Tibial nerve (tissue), 4 donors: ENCODE data around the gene PARD3B. TPM values are rescaled to one million over a fixed set of nuclear protein-coding genes. Genes with fewer than 3 reads are reported as not detected.

Experiments used
- DNase-seq, 2 donors: peaks; one replicate each; pipeline ENCODE4 v3.0.0-alpha.2; 2019; ENCODE audit warnings: low spot score in 2 of 2
- H3K27ac ChIP-seq, 4 donors: fragments of 200-600 bp; sonication (generic) in 3 of 4; one replicate each; pipeline ENCODE4 v1.5.1; 2017 to 2019; ENCODE audit warnings: mild to moderate bottlenecking in 1 of 4
- H3K27me3 ChIP-seq, 2 donors: fragments of 200-600 bp; sonication (generic) in 1 of 2; one replicate each; pipeline versions ENCODE4 v1.5.1 to v1.6.0; 2017 to 2019
- H3K36me3 ChIP-seq, 3 donors: fragments of 200-600 bp; sonication (generic); one replicate each; pipeline ENCODE4 v1.5.1; 2018 to 2019
- H3K4me1 ChIP-seq, 4 donors: fragments of 200-600 bp; sonication (generic) in 3 of 4; one replicate each; pipeline ENCODE4 v1.5.1; 2017 to 2019
- H3K4me3 ChIP-seq, 4 donors: fragments of 200-600 bp; sonication (generic) in 3 of 4; one replicate each; pipeline ENCODE4 v1.5.1; 2017 to 2019; ENCODE audit warnings: mild to moderate bottlenecking in 1 of 4, moderate library complexity in 1 of 4
- H3K9me3 ChIP-seq, 4 donors: fragments of 200-600 bp; sonication (generic) in 3 of 4; one replicate each; pipeline ENCODE4 v1.5.1; 2017 to 2019
- EP300 ChIP-seq, 2 donors: sonication (generic); formaldehyde crosslinking; IDR thresholded peaks; one replicate each; pipeline ENCODE4 v1.6.1; 2017; ENCODE audit warnings: antibody characterized with exemption in 2 of 2, mild to moderate bottlenecking in 1 of 2
- POLR2A ChIP-seq, 2 donors: fragments of 450-650 bp; IDR thresholded peaks; one replicate each; pipeline ENCODE4 v1.6.1; 2017; ENCODE audit warnings: antibody characterized with exemption in 2 of 2, mild to moderate bottlenecking in 2 of 2, moderate library complexity in 2 of 2
- WGBS, 2 donors: methylation state at CpG; one replicate each; pipeline ENCODE4 v1.1.5; 2018; 5-methylcytosine and 5-hydroxymethylcytosine counted together
- total RNA-seq, 4 donors: library from RNA; depleted of rRNA; stranded (reverse); fragments of >200 nt; gene quantifications; one replicate each; pipeline ENCODE4 v1.1.0, GENCODE V29; 2016
- TF ChIP-seq, protein P1 (sequence below), 5 experiments: fragments of 200-600 bp in 3 of 5; fragments of 450-650 bp in 2 of 5; sonication (generic) in 3 of 5; IDR thresholded peaks; one replicate each; pipeline ENCODE4 v1.5.1; 2016 to 2019; ENCODE audit warnings: antibody characterized with exemption in 5 of 5, mild to moderate bottlenecking in 3 of 5, moderate library complexity in 2 of 5

The PARD3B gene
- total RNA-seq, 4 donors from 2014 or later, result 47.4 to 101 (median 64.8) TPM

DNA sequence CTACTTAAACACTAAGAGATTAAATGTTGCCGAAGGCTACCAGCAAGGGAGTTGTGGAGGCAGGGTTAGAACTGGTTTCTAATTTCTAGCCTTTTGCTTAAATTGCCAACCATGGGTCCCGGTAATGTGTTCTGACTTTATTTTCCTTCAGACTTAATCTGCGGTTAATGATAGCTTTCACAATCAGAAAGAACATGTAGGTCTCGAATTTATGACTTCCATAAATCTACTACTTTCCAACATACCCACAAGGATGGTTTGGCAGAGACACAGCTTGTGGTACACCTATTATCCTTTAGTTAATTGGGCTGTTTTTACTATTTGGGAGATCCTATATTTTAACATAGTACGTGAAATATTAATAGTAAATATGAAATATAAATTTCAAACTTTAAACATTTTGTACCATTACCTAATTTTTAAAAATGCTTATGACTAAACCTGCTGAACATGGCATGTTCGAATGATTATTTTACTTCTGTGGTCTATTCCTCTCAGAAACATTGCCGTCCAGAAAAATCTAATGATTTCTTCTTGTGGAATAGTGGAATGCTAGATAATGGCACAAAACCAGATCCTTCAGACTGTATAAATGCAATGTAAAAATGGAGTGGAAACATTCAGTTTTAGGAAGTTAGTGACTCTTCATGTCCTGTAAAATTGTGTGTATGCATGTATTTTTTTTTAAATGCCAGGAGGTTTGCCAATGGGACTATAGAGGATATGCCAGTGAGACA, 41.3 kb downstream of the PARD3B start:
- Histone ChIP-seq H3K4me3 (no peak overlapping the region), H3K4me1 (peaks cover 0 to 12% (median under 1%) of the 10 kb centered on the region in 4 donors), H3K9me3 (peaks cover 0 to 15% (median 3%) of the 10 kb centered on the region in 4 donors), H3K36me3 (no peaks in the 10 kb centered on the region), H3K27ac (no peak overlapping the region), H3K27me3 (no peaks in the 10 kb centered on the region)
- TF ChIP-seq EP300 (IDR thresholded peaks at IDR 0.05) (no peak), POLR2A (IDR thresholded peaks at IDR 0.05) (no peak)
- TF ChIP-seq, protein P1, sequence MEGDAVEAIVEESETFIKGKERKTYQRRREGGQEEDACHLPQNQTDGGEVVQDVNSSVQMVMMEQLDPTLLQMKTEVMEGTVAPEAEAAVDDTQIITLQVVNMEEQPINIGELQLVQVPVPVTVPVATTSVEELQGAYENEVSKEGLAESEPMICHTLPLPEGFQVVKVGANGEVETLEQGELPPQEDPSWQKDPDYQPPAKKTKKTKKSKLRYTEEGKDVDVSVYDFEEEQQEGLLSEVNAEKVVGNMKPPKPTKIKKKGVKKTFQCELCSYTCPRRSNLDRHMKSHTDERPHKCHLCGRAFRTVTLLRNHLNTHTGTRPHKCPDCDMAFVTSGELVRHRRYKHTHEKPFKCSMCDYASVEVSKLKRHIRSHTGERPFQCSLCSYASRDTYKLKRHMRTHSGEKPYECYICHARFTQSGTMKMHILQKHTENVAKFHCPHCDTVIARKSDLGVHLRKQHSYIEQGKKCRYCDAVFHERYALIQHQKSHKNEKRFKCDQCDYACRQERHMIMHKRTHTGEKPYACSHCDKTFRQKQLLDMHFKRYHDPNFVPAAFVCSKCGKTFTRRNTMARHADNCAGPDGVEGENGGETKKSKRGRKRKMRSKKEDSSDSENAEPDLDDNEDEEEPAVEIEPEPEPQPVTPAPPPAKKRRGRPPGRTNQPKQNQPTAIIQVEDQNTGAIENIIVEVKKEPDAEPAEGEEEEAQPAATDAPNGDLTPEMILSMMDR (IDR thresholded peaks at IDR 0.05), result no peak
- WGBS, 2 donors, result 77 to 79% methylated on average over 7 of the region's 7 CpGs
- no peak for DNase-seq

DNA sequence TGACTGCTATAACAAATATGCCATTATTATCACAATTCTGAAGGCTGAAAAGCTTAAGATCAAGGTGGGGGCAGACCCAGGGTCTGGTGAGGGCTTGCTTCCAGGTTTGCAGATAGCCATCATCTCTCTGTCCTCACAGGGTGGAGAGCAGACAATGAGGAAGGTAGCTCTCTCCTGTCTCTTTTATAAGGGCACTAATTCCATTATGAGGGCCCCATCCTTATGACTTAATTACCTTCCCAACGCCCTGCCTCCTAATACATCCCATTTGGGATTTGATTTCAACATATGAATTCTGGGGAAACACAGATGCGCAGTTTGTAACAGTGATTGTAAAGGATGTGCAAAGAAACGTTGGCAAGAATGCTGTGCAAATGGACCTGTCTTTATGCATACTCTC, 44.8 kb downstream of the PARD3B start:
- no peak for DNase-seq
- H3K9me3 ChIP-seq, result peaks cover 0 to 15% (median 3%) of the 10 kb centered on the region in 4 donors
- H3K4me3 ChIP-seq, result no peak overlapping the region
- WGBS, 2 donors, result 84 to 92% methylated on average over 3 of the region's 3 CpGs
- no peak for TF ChIP-seq EP300 (IDR thresholded peaks at IDR 0.05)
- TF ChIP-seq, protein P1 (IDR thresholded peaks at IDR 0.05), result no peak
- TF ChIP-seq POLR2A (IDR thresholded peaks at IDR 0.05), result no peak
- H3K4me1 ChIP-seq, result peaks cover 0 to 28% (median 4%) of the 10 kb centered on the region in 4 donors
- no peak overlapping the region for H3K27ac ChIP-seq
- H3K36me3 ChIP-seq, result no peaks in the 10 kb centered on the region
- H3K27me3 ChIP-seq, result no peaks in the 10 kb centered on the region

DNA sequence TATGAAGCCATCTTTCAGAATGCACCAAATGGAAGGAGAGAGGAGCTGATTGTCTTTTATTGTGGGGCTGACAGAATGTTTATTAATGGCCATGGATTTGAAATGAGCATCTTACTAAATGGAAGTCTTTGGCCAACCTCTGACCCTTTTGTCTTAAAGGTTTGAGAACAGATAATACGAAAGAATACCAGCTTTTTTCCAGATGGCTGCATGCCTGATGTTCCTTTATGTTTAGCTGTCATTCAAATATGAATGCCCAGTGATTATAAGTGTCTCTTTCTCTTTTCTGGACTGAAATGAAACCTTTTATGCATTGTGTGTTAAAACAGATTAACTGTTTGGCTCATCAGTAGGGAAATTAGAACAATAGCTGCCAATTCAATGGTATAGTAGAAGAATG, 46.0 kb downstream of the PARD3B start:
- Histone ChIP-seq H3K4me3 (no peak overlapping the region), H3K36me3 (no peaks in the 10 kb centered on the region), H3K27ac (no peak overlapping the region), H3K4me1 (peaks cover 0 to 37% (median 4%) of the 10 kb centered on the region in 4 donors), H3K27me3 (no peaks in the 10 kb centered on the region), H3K9me3 (peaks cover 0 to 15% (median 3%) of the 10 kb centered on the region in 4 donors)
- WGBS, 2 donors, result 37 to 42% methylated on average over 1 of the region's 1 CpG
- no peak for DNase-seq
- no peak for TF ChIP-seq EP300 (IDR thresholded peaks at IDR 0.05)

DNA sequence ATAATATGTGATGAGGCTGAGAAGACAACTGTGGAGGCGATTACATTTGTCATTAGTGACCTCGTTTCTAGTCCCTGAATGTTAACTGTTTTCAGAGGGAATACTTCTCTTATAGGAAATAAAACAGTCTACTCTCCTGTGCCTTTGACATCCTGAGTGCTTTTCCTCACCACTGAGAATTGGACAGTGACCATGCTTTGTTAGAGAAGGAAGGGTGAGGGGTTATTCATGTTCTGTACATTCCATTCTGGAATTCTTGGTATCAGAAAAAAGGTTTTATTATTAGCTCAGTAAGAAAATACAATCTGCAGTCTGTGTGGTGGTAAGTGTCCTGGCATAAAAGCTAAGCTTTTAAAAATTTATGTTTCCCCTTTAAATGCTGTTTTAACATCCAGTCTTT, 58.8 kb downstream of the PARD3B start:
- peaks cover 0 to 72% (median 25%) of the 10 kb centered on the region in 4 donors for H3K4me1 ChIP-seq
- no peak overlapping the region for H3K4me3 ChIP-seq
- no peaks in the 10 kb centered on the region for H3K27me3 ChIP-seq
- peaks cover 0 to 2% (median 0%) of the 10 kb centered on the region in 3 donors for H3K36me3 ChIP-seq
- TF ChIP-seq, protein P1 (IDR thresholded peaks at IDR 0.05), result no peak
- no peak for TF ChIP-seq POLR2A (IDR thresholded peaks at IDR 0.05)
- TF ChIP-seq EP300 (IDR thresholded peaks at IDR 0.05), result no peak
- no peak for DNase-seq
- peaks cover 0 to 6% (median 0%) of the 10 kb centered on the region in 4 donors for H3K9me3 ChIP-seq
- 20 to 21% methylated on average over 2 of the region's 2 CpGs for WGBS, 2 donors
- H3K27ac ChIP-seq, result peak overlapping the region in 2 of 4 donors; percentile 8 to 30

DNA sequence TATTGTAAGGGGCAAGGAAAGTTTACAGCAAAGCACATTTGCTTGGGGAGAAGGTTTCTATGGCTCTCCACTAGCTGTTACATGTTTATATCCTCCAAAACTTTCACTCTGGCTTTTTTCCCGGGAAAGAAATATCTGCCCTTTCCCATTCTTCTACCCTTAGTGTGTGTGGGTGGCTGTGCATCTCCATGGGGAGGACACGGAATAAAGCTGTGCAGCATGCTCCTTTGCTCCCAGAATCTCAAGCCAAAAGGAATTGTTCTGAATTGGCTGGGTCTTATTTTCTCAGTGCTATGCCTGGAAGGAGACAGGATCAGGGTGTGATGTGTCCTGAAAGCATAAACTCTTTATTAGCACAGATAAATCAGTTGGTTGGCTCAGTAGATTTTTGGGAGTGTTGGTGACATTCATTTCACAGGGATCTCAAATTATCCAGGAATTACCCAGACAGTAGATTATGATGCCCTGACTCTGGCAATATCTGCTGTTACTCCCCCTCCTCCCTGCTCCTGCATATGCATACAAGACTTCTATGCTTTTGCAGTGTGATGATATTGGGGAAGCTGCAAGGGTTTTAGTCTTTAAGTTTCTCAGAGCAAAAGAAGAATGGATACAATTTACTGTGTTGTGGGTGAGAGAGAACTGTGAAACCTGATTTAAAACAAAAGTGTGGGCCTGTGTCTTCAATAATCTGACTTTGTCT, 63.1 kb downstream of the PARD3B start:
- Histone ChIP-seq H3K4me3 (no peak overlapping the region), H3K9me3 (no peaks in the 10 kb centered on the region), H3K27me3 (no peaks in the 10 kb centered on the region), H3K4me1 (peaks cover 0 to 78% (median 24%) of the 10 kb centered on the region in 4 donors), H3K27ac (peak overlapping the region in 2 of 4 donors; percentile 1 to 45), H3K36me3 (no peaks in the 10 kb centered on the region)
- 18 to 21% methylated on average over 2 of the region's 2 CpGs for WGBS, 2 donors
- no peak for DNase-seq
- TF ChIP-seq, protein P1 (IDR thresholded peaks at IDR 0.05), result no peak
- TF ChIP-seq EP300 (IDR thresholded peaks at IDR 0.05), result no peak
- no peak for TF ChIP-seq POLR2A (IDR thresholded peaks at IDR 0.05)
